ENCODE results near the gene DMXL2.

DNA sequence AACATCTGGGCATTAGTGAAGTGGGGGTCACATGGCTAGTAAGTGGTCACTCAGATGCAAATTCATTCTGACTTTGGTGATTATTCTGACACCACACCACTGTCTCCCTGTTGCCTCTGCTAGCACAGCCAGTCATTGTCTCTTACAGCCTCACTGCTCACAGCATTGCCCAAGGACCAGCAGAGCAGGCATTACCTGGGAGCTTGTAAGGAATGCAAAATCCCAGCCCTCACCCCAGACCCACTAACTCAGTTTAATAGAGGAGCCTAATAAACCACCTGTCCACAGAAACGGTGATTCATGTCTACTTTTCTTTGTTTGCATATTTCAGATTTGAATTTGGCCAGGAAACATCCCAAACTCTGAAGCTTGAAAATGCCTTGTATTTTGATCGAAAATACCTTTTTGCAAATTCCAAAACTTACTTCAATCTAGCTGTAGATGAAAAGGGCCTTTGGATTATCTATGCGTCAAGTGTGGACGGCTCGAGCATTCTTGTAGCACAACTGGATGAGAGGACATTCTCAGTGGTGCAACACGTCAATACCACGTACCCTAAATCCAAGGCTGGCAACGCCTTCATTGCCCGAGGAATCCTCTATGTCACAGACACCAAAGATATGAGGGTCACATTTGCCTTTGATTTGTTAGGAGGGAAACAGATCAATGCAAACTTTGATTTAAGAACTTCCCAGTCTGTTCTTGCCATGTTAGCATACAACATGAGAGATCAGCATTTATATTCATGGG, 218.4 kb downstream of the DMXL2 start:
- TF ChIP-seq FOXM1 (IDR thresholded peaks at IDR 0.05; ENCODE audit: borderline replicate concordance) (no peak), SUZ12 (IDR thresholded peaks at IDR 0.05) (no peak), FOXA1 (IDR thresholded peaks at IDR 0.05) (no peak), FOXK2 (IDR thresholded peaks at IDR 0.05) (no peak), CTBP1 (IDR thresholded peaks at IDR 0.05; ENCODE audit: borderline replicate concordance) (no peak)

Data from HEK293T (cell line).